Neural cell (in vitro differentiated cells): ENCODE data around the gene OGDH. TPM values are rescaled to one million over a fixed set of nuclear protein-coding genes. Genes with fewer than 3 reads are reported as not detected.

Experiments
- H2AFZ ChIP-seq: fragments of 200-600, 300-800 bp; sonication (generic), shearing (Covaris generic); 2 replicates; pipeline ENCODE4 v1.6.0; 2014; ENCODE audit warnings: low read depth, mild to moderate bottlenecking, antibody characterized with exemption, low read length, moderate library complexity
- H3F3A ChIP-seq: fragments of 200-600 bp; shearing (Covaris generic); 2 replicates; pipeline ENCODE4 v1.6.1; 2016; ENCODE audit warnings: mild to moderate bottlenecking, moderate library complexity, mixed read lengths, antibody characterized with exemption, low read length; ENCODE audit not compliant: insufficient read depth, poor library complexity, severe bottlenecking
- H3K27ac ChIP-seq: fragments of 200-600, 300-800 bp; sonication (generic), shearing (Covaris generic); 2 replicates; pipeline ENCODE4 v1.5.1; 2014; ENCODE audit warnings: mild to moderate bottlenecking, low read length, moderate library complexity
- H3K27me3 ChIP-seq: fragments of 300-800, 200-600 bp; sonication (generic), shearing (Covaris generic); 2 replicates; pipeline ENCODE4 v1.6.0; 2014; ENCODE audit warnings: mild to moderate bottlenecking, low read depth, low read length, moderate library complexity; ENCODE audit not compliant: insufficient read depth
- H3K36me3 ChIP-seq: fragments of 300-800, 200-600 bp; sonication (generic), shearing (Covaris generic); 2 replicates; pipeline ENCODE4 v1.5.1; 2014; ENCODE audit warnings: mild to moderate bottlenecking, antibody characterized with exemption, low read length, moderate library complexity; ENCODE audit not compliant: insufficient read depth
- H3K4me2 ChIP-seq: fragments of 300-800, 200-600 bp; sonication (generic), shearing (Covaris generic); 2 replicates; pipeline ENCODE4 v1.6.0; 2014; ENCODE audit warnings: mild to moderate bottlenecking, low read length
- H3K4me3 ChIP-seq: fragments of 300-800, 200-600 bp; sonication (generic), shearing (Covaris generic); 2 replicates; pipeline ENCODE4 v1.5.1; 2014; ENCODE audit warnings: mild to moderate bottlenecking, low read length, moderate library complexity
- H3K79me2 ChIP-seq: fragments of 200-600 bp; shearing (Covaris generic); replicated peaks from 2 replicates; pipeline ENCODE4 v1.6.0; 2014; ENCODE audit warnings: mild to moderate bottlenecking, low read length, moderate library complexity; ENCODE audit not compliant: insufficient read depth
- H3K9ac ChIP-seq: fragments of 300-800, 200-600 bp; sonication (generic), shearing (Covaris generic); 2 replicates; pipeline ENCODE4 v1.6.1; 2016; ENCODE audit warnings: mild to moderate bottlenecking, low read length, mixed read lengths
- H3K9me2 ChIP-seq: fragments of 200-600 bp; shearing (Covaris generic); 2 replicates; pipeline ENCODE4 v1.6.1; 2016; ENCODE audit warnings: mild to moderate bottlenecking, low read length, mixed read lengths; ENCODE audit not compliant: insufficient read depth
- H3K9me3 ChIP-seq: fragments of 200-600, 300-800 bp; sonication (generic), shearing (Covaris generic); 2 replicates; pipeline ENCODE4 v1.6.1; 2016; ENCODE audit warnings: mild to moderate bottlenecking, mixed run types, low read length, moderate library complexity, mixed read lengths
- H4K20me1 ChIP-seq: fragments of 200-600 bp; shearing (Covaris generic); 2 replicates; pipeline ENCODE4 v1.6.1; 2016; ENCODE audit warnings: mild to moderate bottlenecking, mixed run types; ENCODE audit not compliant: insufficient read depth
- EP300 ChIP-seq: fragments of 450-650 bp; conservative IDR thresholded peaks from 2 replicates; pipeline ENCODE4 v1.6.1; 2014; ENCODE audit warnings: antibody characterized with exemption, mild to moderate bottlenecking, moderate library complexity; ENCODE audit not compliant: poor library complexity, severe bottlenecking
- EZH2 ChIP-seq: fragments of 200-600, 300-800 bp; shearing (Covaris generic), sonication (generic); IDR thresholded peaks from 2 replicates; pipeline ENCODE4 v1.6.1; 2014; ENCODE audit warnings: antibody characterized with exemption, low read length, borderline replicate concordance, mild to moderate bottlenecking; ENCODE audit not compliant: insufficient read depth, poor library complexity, severe bottlenecking
- POLR2AphosphoS5 ChIP-seq: IDR thresholded peaks from 2 replicates; pipeline ENCODE4 v1.6.1; 2012
- RAD21 ChIP-seq: fragments of 450-650 bp; conservative IDR thresholded peaks from 2 replicates; pipeline ENCODE4 v1.6.1; 2014; ENCODE audit warnings: antibody characterized with exemption, mild to moderate bottlenecking, moderate library complexity
- SMC3 ChIP-seq: fragments of 450-650 bp; conservative IDR thresholded peaks from 2 replicates; pipeline ENCODE4 v1.6.1; 2014; ENCODE audit warnings: antibody characterized with exemption, mild to moderate bottlenecking, moderate library complexity; ENCODE audit not compliant: poor library complexity
- TAF1 ChIP-seq: IDR thresholded peaks from 2 replicates; pipeline ENCODE4 v1.6.1; 2012; ENCODE audit warnings: low read depth
- polyA plus RNA-seq: library from polyadenylated mRNA; depleted of rRNA; stranded (reverse); fragments of >200 nt; gene quantifications from 2 replicates; pipeline ENCODE4 v1.2.3, GENCODE V29; 2014
- TF ChIP-seq, protein P1 (sequence below): IDR thresholded peaks from 2 replicates; pipeline ENCODE4 v1.6.1; 2012; ENCODE audit warnings: borderline replicate concordance
- TF ChIP-seq, protein P2 (sequence below): fragments of 450-650 bp; IDR thresholded peaks from 2 replicates; pipeline ENCODE4 v1.5.1; 2014; ENCODE audit warnings: antibody characterized with exemption, mild to moderate bottlenecking, moderate library complexity; ENCODE audit not compliant: poor library complexity, severe bottlenecking

OGDH gene
- polyA plus RNA-seq, 1 donor from 2014 or later: 16.9 TPM

DNA sequence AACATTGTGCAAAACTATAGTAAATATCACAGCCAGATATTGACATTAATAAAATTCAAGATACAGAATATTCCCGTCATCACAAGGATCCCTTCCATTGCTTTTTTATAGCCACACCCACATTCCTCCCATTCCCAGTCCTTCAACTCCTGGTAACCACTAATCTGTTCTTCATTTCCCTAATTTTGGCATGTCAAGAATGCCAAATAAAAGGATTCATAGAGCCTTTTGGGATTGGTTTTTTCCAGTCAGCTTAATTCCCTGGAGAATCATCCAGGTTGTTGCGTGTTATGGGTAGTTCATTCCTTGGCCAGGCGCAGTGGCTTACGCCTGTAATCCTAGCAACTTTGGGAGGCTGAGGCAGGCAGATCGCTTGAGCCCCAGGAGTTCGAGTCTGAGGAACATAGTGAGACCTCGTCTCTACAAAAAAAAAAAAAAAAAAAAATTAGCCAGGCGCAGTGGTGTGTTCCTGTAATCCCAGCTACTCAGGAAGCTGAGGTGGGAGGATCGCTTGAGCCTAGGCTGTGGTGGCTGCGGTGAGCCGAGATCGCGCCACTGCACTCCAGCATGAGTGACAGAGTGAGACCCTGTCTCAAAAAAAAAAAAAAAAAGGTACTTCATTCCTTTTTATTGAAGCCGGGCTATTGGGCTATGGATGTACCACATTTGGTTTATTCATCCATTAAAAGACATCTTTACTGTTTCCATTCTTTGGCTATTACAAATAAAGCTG lies 2.7 kb downstream of the OGDH start:
- no peak overlapping the region for H3K9ac ChIP-seq
- H3K36me3 ChIP-seq: no peaks in the 10 kb centered on the region
- no peaks in the 10 kb centered on the region for H3K27me3 ChIP-seq
- H3K27ac ChIP-seq: no peak overlapping the region
- H4K20me1 ChIP-seq: no peaks in the 10 kb centered on the region
- no peaks in the 10 kb centered on the region for H3F3A ChIP-seq
- H3K79me2 ChIP-seq: peaks cover 41% of the 10 kb centered on the region
- no peak for TF ChIP-seq RAD21
- no peak for TF ChIP-seq EZH2
- TF ChIP-seq EP300: no peak
- no peak for TF ChIP-seq POLR2AphosphoS5
- TF ChIP-seq, protein P1, sequence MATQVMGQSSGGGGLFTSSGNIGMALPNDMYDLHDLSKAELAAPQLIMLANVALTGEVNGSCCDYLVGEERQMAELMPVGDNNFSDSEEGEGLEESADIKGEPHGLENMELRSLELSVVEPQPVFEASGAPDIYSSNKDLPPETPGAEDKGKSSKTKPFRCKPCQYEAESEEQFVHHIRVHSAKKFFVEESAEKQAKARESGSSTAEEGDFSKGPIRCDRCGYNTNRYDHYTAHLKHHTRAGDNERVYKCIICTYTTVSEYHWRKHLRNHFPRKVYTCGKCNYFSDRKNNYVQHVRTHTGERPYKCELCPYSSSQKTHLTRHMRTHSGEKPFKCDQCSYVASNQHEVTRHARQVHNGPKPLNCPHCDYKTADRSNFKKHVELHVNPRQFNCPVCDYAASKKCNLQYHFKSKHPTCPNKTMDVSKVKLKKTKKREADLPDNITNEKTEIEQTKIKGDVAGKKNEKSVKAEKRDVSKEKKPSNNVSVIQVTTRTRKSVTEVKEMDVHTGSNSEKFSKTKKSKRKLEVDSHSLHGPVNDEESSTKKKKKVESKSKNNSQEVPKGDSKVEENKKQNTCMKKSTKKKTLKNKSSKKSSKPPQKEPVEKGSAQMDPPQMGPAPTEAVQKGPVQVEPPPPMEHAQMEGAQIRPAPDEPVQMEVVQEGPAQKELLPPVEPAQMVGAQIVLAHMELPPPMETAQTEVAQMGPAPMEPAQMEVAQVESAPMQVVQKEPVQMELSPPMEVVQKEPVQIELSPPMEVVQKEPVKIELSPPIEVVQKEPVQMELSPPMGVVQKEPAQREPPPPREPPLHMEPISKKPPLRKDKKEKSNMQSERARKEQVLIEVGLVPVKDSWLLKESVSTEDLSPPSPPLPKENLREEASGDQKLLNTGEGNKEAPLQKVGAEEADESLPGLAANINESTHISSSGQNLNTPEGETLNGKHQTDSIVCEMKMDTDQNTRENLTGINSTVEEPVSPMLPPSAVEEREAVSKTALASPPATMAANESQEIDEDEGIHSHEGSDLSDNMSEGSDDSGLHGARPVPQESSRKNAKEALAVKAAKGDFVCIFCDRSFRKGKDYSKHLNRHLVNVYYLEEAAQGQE: no peak
- H3K9me3 ChIP-seq: no peaks in the 10 kb centered on the region
- no peaks in the 10 kb centered on the region for H3K9me2 ChIP-seq
- no peak overlapping the region for H2AFZ ChIP-seq
- H3K4me2 ChIP-seq: no peak overlapping the region
- no peak overlapping the region for H3K4me3 ChIP-seq

DNA sequence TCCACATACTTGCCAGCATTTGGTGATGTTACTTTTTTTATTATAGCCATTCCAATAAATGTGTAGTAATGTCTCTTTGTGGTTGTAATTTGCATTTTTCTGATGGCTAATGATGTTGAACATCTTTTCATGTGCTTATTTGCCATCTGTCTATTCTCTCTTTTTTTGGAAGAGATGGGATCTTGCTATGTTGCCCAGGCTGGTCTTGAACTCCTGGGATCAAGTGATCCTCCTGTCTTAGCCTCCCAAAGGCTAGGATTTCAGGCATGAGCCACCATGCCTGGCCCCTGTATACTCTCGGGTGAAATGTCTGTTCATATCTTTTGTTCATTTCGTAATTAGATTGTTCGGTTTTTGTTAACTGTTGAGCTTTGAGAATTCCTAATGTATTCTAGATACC lies 3.4 kb downstream of the OGDH start:
- no peak for TF ChIP-seq TAF1
- TF ChIP-seq POLR2AphosphoS5: no peak
- TF ChIP-seq RAD21: no peak
- TF ChIP-seq EP300: no peak
- TF ChIP-seq, protein P2, sequence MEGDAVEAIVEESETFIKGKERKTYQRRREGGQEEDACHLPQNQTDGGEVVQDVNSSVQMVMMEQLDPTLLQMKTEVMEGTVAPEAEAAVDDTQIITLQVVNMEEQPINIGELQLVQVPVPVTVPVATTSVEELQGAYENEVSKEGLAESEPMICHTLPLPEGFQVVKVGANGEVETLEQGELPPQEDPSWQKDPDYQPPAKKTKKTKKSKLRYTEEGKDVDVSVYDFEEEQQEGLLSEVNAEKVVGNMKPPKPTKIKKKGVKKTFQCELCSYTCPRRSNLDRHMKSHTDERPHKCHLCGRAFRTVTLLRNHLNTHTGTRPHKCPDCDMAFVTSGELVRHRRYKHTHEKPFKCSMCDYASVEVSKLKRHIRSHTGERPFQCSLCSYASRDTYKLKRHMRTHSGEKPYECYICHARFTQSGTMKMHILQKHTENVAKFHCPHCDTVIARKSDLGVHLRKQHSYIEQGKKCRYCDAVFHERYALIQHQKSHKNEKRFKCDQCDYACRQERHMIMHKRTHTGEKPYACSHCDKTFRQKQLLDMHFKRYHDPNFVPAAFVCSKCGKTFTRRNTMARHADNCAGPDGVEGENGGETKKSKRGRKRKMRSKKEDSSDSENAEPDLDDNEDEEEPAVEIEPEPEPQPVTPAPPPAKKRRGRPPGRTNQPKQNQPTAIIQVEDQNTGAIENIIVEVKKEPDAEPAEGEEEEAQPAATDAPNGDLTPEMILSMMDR: no peak
- no peak for TF ChIP-seq EZH2
- TF ChIP-seq, protein P1: no peak
- TF ChIP-seq SMC3: no peak
- Histone ChIP-seq H3K79me2 (peaks cover 41% of the 10 kb centered on the region), H4K20me1 (no peaks in the 10 kb centered on the region), H3K27ac (no peak overlapping the region), H3K27me3 (no peaks in the 10 kb centered on the region), H3K36me3 (no peaks in the 10 kb centered on the region), H3K4me3 (no peak overlapping the region), H3F3A (no peaks in the 10 kb centered on the region), H3K9ac (no peak overlapping the region), H2AFZ (no peak overlapping the region), H3K9me2 (no peaks in the 10 kb centered on the region), H3K4me2 (no peak overlapping the region), H3K9me3 (no peaks in the 10 kb centered on the region)
